CD14-positive monocyte (primary cell): ENCODE measurements around the gene HPS3. TPM values are rescaled to one million over a fixed set of nuclear protein-coding genes. Genes with fewer than 3 reads are reported as not detected.

Source experiments
- DNase-seq, 3 donors: peaks; one replicate each; pipeline ENCODE4 v3.0.0-alpha.2; 2011 to 2022
- H2AFZ ChIP-seq: 2 replicates; pipeline ENCODE4 v1.6.0; 2012; ENCODE audit warnings: mild to moderate bottlenecking, low read depth, low read length, inconsistent platforms; ENCODE audit not compliant: insufficient read depth, poor library complexity, severe bottlenecking
- H3K27ac ChIP-seq, 2 donors: 1 replicate in 1 of 2; 2 replicates in 1 of 2; pipeline ENCODE4 v1.5.1; 2012 to 2013; ENCODE audit warnings: low read length in 2 of 2, control low read depth in 1 of 2, inconsistent platforms in 1 of 2, low read depth in 1 of 2, mild to moderate bottlenecking in 1 of 2
- H3K27me3 ChIP-seq, 2 donors: one replicate each; pipeline versions ENCODE4 v1.6.0 to v1.6.1; 2011 to 2013; ENCODE audit warnings: low read length in 2 of 2; ENCODE audit not compliant: control insufficient read depth in 2 of 2, insufficient read depth in 2 of 2
- H3K36me3 ChIP-seq, 2 donors: replicated peaks in 1 of 2; 1 replicate in 1 of 2; 2 replicates in 1 of 2; pipeline versions ENCODE4 v1.5.1 to v1.6.1; 2012 to 2013; ENCODE audit warnings: low read length in 2 of 2, control low read depth in 1 of 2, inconsistent platforms in 1 of 2, mild to moderate bottlenecking in 1 of 2; ENCODE audit not compliant: insufficient read depth in 2 of 2, control insufficient read depth in 1 of 2
- H3K4me1 ChIP-seq, 2 donors: 1 replicate in 1 of 2; 2 replicates in 1 of 2; pipeline versions ENCODE4 v1.5.1 to v1.6.1; 2012 to 2013; ENCODE audit warnings: low read length in 2 of 2, control low read depth in 1 of 2, inconsistent platforms in 1 of 2, mild to moderate bottlenecking in 1 of 2, moderate library complexity in 1 of 2; ENCODE audit not compliant: insufficient read depth in 2 of 2, control insufficient read depth in 1 of 2
- H3K4me2 ChIP-seq: replicated peaks from 2 replicates; pipeline ENCODE3; 2012; ENCODE audit warnings: low read length, moderate library complexity, mild to moderate bottlenecking; ENCODE audit not compliant: poor library complexity, severe bottlenecking; ENCODE audit errors: extremely low read depth
- H3K4me3 ChIP-seq, 3 experiments: fragments of 200-600 bp in 1 of 3; sonication (generic) in 1 of 3; replicated peaks in 1 of 3; 1 replicate in 2 of 3; 2 replicates in 1 of 3; pipeline ENCODE4 v1.5.1; 2011 to 2013; ENCODE audit warnings: low read length in 3 of 3, mild to moderate bottlenecking in 3 of 3, control low read depth in 2 of 3, low read depth in 2 of 3, inconsistent platforms in 1 of 3, moderate library complexity in 1 of 3
- H3K79me2 ChIP-seq: 2 replicates; pipeline ENCODE4 v1.6.0; 2012; ENCODE audit warnings: mild to moderate bottlenecking, control low read depth, inconsistent platforms, low read length, moderate library complexity; ENCODE audit not compliant: insufficient read depth
- H3K9ac ChIP-seq: 2 replicates; pipeline ENCODE4 v1.6.0; 2017; ENCODE audit warnings: low read length, mild to moderate bottlenecking; ENCODE audit not compliant: insufficient read depth, poor library complexity, severe bottlenecking
- H3K9me3 ChIP-seq, 2 donors: replicated peaks in 1 of 2; 1 replicate in 1 of 2; 2 replicates in 1 of 2; pipeline versions ENCODE4 v1.5.1 to v1.6.1; 2012 to 2013; ENCODE audit warnings: low read length in 2 of 2, control low read depth in 1 of 2; ENCODE audit not compliant: control insufficient read depth in 1 of 2, insufficient read depth in 1 of 2
- H4K20me1 ChIP-seq: 2 replicates; pipeline ENCODE4 v1.6.0; 2012; ENCODE audit warnings: mild to moderate bottlenecking, low read length, control low read depth, moderate library complexity; ENCODE audit not compliant: insufficient read depth
- H3K27ac Mint-ChIP-seq, 7 donors: one replicate each; pipeline ENCODE4 v1.8.0; 2020; ENCODE audit warnings: mild to moderate bottlenecking in 7 of 7, mixed read lengths in 7 of 7, moderate library complexity in 6 of 7, inconsistent platforms in 2 of 7
- H3K27me3 Mint-ChIP-seq, 3 donors: one replicate each; pipeline ENCODE4 v1.8.0; 2021 to 2022; ENCODE audit warnings: low read depth in 3 of 3, mild to moderate bottlenecking in 3 of 3, mixed read lengths in 3 of 3, moderate library complexity in 3 of 3, inconsistent platforms in 1 of 3
- H3K36me3 Mint-ChIP-seq, 2 donors: one replicate each; pipeline ENCODE4 v1.8.0; 2020; ENCODE audit warnings: mixed read lengths in 2 of 2, inconsistent platforms in 1 of 2, mild to moderate bottlenecking in 1 of 2
- H3K4me1 Mint-ChIP-seq: one replicate; pipeline ENCODE4 v1.8.0; 2020; ENCODE audit warnings: mild to moderate bottlenecking, mixed read lengths
- H3K4me3 Mint-ChIP-seq, 2 donors: one replicate each; pipeline ENCODE4 v1.8.0; 2020; ENCODE audit warnings: mild to moderate bottlenecking in 2 of 2, mixed read lengths in 2 of 2, moderate library complexity in 1 of 2
- H3K9me3 Mint-ChIP-seq, 7 donors: one replicate each; pipeline ENCODE4 v1.8.0; 2020 to 2022; ENCODE audit warnings: mixed read lengths in 7 of 7, mild to moderate bottlenecking in 6 of 7, moderate library complexity in 6 of 7, inconsistent platforms in 2 of 7
- WGBS: methylation state at CpG from one replicate; pipeline ENCODE4 v1.1.5; 2013; ENCODE audit warnings: missing lambda C conversion rate; ENCODE audit not compliant: insufficient coverage; 5-methylcytosine and 5-hydroxymethylcytosine counted together
- intact Hi-C, 2 donors: fragments of 100-400 bp; cut with micrococcal nuclease; formaldehyde crosslinking; loops; one replicate each; pipeline versions ENCODE4 v1.15.0 to v1.15.1; 2023
- polyA plus RNA-seq, 3 donors: library from polyadenylated mRNA; depleted of rRNA in 1 of 3; unstranded in 2 of 3; stranded (reverse) in 1 of 3; fragments of 300-500 nt in 2 of 3; fragments of >200 nt in 1 of 3; fragmentation: Illumina TruSeq in 2 of 3; gene quantifications; 1 replicate in 2 of 3; 2 replicates in 1 of 3; pipeline ENCODE4 v1.2.3, GENCODE V29; 2012 to 2021
- TF ChIP-seq, protein P1 (sequence below): fragments of 200-600 bp; IDR thresholded peaks from one replicate; pipeline ENCODE4 v1.8.0; 2022; ENCODE audit warnings: antibody characterized with exemption, mild to moderate bottlenecking

The HPS3 gene
- polyA plus RNA-seq, 3 donors: 20.8 to 35.8 (median 34.8) TPM

DNA sequence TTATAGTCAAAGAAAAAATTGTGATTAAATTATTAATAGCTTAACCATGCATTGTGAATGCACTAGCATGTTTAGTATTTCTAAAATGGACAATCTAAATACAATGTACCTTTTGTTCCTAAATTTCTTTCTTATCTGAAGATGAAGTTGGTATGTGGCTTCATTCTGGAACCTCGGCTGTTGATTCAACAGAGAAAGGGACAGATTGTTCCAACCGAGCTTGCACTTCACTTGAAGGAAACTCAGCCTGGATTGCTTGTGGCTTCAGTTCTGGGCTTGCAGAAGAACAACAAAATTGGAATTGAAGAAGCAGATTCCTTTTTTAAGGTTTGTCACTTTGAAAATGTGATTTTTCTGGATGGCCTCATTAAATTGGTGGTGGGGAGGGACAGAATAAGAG is 32.6 kb downstream of the HPS3 start:
- H3K36me3 Mint-ChIP-seq: peaks cover 73 to 82% of the 10 kb centered on the region in 2 donors

DNA sequence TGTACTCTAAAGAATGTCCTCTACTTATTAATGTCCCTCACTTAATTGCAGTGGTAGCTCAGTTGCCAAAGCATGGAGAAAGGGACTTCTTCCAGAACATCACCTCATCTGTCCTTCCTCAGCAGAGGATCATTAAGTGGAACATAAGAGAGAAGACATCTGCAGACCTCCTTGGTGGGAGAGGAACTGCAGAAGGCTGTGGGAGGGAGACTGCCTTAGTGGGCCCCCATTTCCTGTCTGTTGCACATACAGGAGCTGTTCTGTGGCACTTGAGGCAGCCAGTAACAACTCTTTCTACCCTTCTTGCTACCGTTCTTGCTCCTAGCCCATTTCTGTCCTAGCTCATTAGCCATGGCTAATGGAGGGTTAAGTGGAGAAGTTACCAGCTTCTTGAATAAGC is 33.6 kb downstream of the HPS3 start:
- Histone ChIP-seq H3K4me2 (no peak overlapping the region), H3K4me3 (no peak overlapping the region), H3K9ac (no peak overlapping the region), H2AFZ (no peak overlapping the region), H3K27me3 (no peaks in the 10 kb centered on the region), H3K27ac (peak overlapping the region in 1 of 2 donors; percentile 34), H3K4me1 (no peaks in the 10 kb centered on the region), H4K20me1 (no peaks in the 10 kb centered on the region), H3K36me3 (peaks cover 90 to 100% of the 10 kb centered on the region in 2 donors), H3K79me2 (no peaks in the 10 kb centered on the region), H3K9me3 (no peaks in the 10 kb centered on the region)
- TF ChIP-seq, protein P1, sequence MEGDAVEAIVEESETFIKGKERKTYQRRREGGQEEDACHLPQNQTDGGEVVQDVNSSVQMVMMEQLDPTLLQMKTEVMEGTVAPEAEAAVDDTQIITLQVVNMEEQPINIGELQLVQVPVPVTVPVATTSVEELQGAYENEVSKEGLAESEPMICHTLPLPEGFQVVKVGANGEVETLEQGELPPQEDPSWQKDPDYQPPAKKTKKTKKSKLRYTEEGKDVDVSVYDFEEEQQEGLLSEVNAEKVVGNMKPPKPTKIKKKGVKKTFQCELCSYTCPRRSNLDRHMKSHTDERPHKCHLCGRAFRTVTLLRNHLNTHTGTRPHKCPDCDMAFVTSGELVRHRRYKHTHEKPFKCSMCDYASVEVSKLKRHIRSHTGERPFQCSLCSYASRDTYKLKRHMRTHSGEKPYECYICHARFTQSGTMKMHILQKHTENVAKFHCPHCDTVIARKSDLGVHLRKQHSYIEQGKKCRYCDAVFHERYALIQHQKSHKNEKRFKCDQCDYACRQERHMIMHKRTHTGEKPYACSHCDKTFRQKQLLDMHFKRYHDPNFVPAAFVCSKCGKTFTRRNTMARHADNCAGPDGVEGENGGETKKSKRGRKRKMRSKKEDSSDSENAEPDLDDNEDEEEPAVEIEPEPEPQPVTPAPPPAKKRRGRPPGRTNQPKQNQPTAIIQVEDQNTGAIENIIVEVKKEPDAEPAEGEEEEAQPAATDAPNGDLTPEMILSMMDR: no peak
- intact Hi-C loops: no loop called here
- Mint-ChIP-seq H3K27me3 (no peaks in the 10 kb centered on the region), H3K27ac (no peak overlapping the region), H3K4me3 (no peak overlapping the region), H3K4me1 (no peaks in the 10 kb centered on the region), H3K36me3 (peaks cover 74 to 83% of the 10 kb centered on the region in 2 donors), H3K9me3 (no peaks in the 10 kb centered on the region)
- WGBS: no CpG with 5 or more reads among the region's 1 CpG
- no peak for DNase-seq

More for the DNA sequence above, 32.6 kb downstream of the HPS3 start:
- H3K4me2 ChIP-seq: no peak overlapping the region
- H3K4me3 ChIP-seq: no peak overlapping the region
- Mint-ChIP-seq H3K9me3 (no peaks in the 10 kb centered on the region), H3K4me1 (no peaks in the 10 kb centered on the region), H3K4me3 (no peak overlapping the region), H3K27me3 (no peaks in the 10 kb centered on the region), H3K27ac (peak overlapping the region in 1 of 7 donors; percentile 10)
- intact Hi-C loops: no loop called here
- no peaks in the 10 kb centered on the region for H3K27me3 ChIP-seq
- H3K9ac ChIP-seq: no peak overlapping the region
- TF ChIP-seq, protein P1: no peak
- DNase-seq: no peak
- H3K79me2 ChIP-seq: no peaks in the 10 kb centered on the region
- H4K20me1 ChIP-seq: no peaks in the 10 kb centered on the region
- H3K9me3 ChIP-seq: no peaks in the 10 kb centered on the region
- H3K36me3 ChIP-seq: peaks cover 89 to 100% of the 10 kb centered on the region in 2 donors
- 93% methylated on average over 2 of the region's 2 CpGs for WGBS
- H3K4me1 ChIP-seq: no peaks in the 10 kb centered on the region
- H2AFZ ChIP-seq: no peak overlapping the region
- H3K27ac ChIP-seq: peak overlapping the region in 1 of 2 donors; percentile 17
